HG02759 (cell line): ENCODE results near the gene SGTA.

Experiments
- ATAC-seq: cut with Tn5 transposase; IDR thresholded peaks from one replicate; pipeline ENCODE4 v1.9.1; 2021; ENCODE audit warnings: mild to moderate bottlenecking, moderate library complexity; ENCODE audit not compliant: unreplicated experiment

The SGTA gene

DNA sequence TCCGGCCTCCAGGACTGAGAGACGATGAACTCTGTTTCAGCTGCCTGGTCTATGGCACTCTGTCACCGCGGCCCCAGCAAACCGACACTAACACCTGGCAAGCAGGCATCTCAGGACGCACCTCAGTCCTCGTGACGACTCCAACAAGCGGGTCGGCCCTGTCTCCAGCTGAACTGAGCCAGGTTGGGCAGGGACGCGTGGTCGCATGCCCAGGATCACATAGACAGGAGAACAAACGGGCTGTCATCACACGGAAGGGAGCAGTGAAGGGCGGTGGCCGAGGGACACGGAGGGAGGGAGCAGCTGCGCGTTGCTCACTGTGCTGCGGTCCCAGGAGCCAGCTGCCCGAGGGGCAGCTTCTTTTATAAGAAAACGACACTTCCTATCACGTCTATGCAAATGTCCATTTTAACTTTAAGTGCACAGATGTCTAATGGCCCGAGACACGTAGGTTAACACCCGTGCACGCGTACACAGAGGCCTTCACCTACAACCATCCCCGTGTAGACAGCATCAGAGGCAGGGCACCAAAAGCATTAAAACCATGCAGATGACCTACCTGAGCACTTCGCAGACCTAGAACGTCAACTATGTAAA is 8.9 kb downstream of the SGTA start:
- ATAC-seq: no peak

DNA sequence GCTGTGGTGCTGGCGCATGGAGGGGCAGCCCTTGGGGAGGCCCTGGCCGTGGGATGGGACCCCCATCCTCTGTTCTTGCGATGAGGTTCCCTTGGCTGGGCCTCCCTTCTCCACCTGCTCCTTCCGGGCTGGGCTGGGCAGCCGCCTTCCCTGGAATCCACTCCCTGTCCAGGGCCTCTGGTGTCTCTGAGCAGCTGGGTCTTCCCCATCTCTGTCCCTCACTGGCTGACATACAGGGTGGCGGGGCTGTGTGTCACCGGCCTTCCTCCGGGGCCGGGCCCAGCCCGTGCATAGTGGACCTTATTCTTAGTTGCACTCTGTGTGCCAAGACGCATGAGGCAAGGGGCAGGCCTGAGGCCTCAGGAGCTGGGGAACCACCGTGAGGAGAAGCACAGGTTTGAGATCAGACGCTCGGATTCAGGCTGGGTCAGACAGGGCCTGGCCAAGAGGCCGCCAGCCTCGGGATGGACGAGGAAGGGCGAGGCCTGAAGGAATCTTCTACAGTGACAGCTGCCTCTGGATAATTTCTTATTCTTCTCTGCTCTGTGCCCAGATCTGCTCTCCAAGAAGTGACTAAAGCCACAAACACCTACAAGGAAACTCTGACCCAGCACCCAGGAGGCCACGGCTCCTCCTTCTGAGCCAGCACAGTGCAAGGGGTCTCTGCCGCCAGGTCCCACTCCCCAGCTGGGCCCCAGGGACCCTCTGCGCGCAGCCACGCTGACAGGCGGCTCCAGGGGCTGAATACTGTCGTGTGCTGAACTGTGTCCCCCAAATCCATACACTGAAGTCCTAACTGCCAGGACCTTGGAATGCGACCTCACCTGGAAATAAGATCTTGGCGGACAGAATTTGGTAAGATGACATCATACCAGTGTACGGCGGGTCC is 11.0 kb downstream of the SGTA start:
- ATAC-seq: no peak

DNA sequence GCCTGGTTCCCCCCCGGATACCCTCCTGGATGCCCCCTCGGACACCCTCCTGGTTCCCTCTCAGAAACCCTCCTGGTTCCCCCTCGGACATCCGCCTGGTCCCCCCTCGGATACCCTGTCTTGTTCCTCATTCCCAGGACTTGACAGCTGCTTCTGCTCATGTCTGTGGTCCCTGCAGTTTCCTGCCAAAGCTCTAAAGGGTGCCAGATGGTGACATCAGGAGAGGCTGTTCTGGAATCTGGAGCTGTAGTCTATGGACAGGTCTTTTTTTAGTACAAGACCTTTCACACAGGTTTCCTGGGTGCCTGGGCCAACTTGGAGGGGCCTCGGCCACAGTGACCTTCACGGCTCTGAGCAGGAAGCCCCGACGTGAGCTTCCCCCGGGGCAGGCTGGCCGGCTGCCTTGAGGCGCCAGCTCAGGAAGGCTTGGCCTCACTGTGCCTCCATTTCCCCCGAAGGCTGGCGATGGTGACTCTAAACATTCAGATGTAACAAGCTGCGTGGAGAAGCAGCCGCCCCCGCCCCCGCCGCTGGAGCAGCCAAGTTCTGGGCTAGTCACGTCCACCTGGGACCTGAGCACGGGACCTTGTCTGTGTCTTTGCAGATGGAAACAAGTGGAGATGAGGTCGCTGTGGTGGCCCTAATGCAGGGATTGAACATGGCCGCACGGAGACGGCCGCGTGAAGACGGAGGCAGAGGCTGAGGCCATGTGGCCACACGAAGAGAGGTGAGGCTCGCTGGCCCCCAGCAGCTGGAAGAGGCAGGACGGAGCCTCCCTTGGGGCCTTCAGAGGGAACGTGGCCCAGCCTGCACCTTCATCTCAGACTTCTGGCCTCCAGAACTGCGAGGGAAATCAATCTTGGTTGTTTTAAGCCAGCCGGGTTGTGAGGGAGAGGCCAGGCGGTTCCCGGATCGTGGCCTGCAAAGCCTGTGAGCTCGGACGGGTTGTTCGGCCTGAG is 12.7 kb downstream of the SGTA start:
- ATAC-seq: no peak

DNA sequence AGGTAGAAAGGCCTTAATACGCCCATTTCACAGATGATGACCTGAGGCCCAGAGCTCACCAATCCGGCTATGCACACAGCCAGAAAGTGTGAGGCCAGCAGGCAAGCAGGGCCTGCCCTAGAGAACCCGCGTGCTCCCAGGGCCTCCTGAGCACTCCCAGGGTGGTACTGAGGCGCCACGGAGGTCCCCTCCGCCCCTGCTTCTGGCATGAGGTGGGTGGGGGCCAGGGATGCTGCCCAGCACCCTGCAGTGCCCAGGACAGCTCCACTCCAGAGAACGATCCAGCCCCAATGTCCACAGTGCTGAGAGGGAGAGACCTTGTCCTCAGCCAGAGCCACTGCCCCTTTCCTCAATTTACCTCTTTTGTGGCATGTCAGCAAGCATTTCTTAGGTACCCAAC is 13.9 kb downstream of the SGTA start:
- no peak for ATAC-seq

DNA sequence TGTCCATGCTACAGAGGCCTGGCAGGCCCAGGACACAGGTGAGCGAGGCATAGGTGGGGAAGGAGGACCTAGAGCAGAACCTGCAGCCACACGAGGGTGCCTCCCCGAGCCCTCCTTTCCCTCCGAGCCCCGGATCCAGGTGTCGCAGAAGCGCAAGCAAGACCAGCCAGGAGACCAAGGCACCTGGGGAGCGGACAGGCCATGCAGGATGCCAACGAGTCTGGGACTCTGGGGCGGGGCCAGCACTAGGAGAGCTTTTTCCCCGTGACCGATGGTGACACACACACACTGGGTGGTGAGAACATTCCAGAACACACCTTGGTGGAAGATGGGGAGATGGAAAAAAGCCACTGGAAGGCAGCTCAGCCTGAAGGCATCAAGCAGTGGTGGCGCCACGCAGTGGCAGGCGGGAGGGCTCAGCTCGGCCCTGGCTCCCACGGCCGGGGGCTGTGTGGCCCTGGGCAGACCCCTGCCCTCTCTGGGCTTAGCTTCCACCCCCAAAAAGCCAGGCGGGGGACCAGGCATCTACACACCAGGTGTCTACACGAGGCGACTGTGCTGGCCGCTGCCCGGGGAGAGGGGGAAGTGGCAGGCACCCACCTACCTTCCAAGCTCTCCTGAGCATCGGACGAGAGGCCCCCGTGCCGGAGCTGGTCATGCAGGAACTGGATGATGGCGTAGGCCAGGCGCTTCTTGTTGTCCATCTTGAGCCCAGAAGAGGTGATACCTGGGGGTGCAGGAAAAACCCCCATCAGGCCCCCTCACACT is 14.5 kb downstream of the SGTA start:
- ATAC-seq: no peak

DNA sequence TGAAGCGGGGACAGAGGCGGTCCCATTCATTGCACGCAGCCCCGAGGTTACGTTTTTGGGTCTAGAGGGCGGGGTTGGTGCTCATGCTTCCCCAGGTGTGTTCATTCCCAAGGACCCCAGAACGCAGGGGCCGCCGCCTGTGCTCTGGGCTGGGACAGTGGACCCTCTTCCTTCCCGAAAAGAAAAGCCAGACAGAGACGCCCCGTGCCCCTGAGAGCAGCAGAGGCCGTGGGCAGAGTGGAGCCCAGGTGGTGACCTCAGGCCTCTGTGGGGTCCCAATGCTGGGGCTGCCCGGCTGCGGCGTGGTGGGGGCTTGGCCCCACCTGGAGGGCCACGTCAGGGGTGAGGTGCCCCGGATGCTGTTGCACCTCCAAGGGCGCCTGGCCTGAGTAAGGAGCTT is 15.4 kb downstream of the SGTA start:
- ATAC-seq: no peak

DNA sequence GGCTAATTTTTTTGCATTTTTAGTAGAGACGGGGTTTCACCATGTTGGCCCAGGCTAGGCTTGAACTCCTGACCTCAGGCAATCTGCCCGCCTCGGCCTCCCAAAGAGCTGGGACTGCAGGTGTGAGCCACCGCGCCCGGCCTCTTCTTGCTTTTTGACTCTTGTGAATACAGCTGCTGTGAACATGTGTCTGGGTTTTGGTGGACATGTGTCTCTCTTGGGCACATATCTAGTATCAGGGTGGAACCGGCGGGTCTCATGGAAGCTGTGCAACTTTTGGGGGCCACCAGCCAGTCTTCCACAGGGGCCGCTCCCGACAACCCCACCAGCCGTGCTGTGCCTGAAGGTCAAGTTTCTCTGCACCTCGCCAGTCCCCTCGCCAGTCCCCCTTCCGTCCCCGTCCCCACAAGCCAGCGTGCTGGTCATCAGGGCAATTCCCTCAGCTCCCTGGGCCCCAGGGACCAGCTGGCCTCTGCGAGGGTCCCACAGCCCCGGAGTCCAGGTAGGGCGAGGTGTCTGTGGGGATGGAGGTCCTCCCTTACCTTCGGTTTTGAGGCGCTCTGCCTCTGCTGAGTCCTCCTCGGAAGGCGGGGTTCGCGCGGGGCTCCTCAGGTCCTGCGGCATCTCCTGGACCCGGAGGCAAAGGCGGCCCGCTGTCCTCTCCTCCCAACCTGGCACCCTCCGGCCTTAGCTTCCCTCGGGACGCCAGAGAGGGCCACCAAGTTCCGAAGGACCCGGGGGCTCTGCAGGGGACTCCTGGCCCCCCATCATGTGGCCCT is 16.3 kb downstream of the SGTA start:
- ATAC-seq: no peak

DNA sequence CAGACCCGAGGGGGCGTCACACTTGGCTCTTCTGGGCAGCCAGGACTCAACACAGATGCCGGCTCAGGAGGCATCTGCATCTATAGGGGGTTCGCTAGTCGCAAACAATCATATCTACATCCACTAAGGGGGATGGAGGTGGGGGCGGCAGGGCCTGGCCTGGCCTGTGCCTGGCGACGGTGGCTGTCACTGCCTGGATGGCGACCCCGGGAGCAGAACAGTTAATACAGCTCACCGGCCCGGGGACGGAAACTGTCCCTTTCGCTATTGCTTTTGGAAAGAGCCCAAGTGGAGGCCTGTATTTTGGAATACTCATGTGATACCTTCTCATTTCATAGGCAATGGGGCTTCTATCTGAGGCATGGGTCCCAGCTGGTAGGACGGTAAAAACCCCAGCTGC is 17.7 kb downstream of the SGTA start:
- no peak for ATAC-seq

DNA sequence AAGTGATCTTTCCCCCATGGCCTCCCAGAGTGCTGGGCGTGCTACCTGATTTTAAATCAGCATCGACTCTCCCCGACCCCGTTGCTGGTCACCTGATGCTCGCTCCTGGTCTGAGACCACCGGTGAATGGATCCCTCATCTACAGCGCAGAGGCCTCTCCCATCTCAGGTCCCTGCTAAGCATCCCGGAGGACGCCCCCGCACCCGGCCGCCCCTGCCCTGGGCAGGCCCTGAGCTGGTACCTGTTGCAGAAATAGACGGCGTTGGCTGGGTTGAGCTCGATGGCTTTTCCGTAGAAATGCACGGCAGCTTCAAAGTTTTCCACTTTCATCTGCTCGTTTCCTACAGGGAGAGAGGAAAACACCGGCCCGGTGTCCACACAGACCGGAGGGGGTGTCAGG is 18.1 kb downstream of the SGTA start:
- no peak for ATAC-seq

DNA sequence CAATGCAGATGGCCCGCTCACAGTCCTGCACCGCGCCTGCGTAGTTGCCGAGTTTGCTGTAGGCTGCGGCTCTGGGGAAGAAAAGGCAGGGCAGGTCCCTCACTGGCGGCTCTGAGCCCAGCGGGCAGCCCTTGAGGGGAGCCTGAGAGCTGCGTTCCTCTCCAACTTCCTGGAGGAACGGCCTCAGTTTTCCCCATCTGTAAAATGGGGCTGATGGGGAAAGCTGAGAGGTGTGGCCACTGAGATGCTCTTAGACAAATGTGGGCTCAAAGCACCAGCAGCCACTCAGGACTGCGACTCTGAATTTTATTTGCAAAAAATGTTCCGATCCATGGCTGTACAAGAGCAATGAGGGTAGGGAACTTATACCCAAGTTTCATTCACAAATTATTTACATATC is 19.4 kb downstream of the SGTA start:
- ATAC-seq: no peak

DNA sequence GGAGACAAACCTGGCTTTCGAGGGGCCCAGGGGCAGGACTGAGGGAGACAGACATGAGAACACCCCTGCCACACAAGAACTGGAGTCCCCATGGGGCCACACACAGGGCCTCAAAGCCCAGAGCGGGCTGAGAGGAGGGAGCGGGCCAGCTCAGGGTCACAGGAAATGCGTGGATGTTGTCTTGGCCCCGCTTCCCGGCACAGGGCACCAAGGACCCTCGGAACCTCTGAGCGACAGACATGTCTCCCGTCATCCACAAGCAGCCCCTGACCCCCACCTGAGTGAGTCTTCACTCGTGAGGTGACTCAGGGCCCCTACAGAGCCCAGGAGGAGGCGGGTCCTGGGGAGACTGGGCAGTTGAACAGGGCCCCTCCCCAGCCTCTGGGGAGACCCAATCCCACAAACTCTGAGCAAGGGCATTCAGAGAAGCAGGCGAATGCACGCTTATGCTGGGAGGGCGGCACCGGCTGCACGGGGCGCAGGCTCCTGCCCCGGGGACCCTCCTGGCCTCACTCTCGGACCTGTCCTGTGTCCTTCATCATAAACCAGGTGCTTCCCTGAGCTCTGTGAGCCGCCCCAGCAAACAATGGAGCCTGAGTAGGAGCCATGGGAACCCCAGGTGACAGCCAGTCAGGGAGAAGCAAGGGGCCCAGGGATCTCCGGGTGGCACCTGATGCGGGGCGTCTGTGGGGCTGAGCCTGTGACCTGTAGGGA is 20.1 kb downstream of the SGTA start:
- ATAC-seq: no peak

DNA sequence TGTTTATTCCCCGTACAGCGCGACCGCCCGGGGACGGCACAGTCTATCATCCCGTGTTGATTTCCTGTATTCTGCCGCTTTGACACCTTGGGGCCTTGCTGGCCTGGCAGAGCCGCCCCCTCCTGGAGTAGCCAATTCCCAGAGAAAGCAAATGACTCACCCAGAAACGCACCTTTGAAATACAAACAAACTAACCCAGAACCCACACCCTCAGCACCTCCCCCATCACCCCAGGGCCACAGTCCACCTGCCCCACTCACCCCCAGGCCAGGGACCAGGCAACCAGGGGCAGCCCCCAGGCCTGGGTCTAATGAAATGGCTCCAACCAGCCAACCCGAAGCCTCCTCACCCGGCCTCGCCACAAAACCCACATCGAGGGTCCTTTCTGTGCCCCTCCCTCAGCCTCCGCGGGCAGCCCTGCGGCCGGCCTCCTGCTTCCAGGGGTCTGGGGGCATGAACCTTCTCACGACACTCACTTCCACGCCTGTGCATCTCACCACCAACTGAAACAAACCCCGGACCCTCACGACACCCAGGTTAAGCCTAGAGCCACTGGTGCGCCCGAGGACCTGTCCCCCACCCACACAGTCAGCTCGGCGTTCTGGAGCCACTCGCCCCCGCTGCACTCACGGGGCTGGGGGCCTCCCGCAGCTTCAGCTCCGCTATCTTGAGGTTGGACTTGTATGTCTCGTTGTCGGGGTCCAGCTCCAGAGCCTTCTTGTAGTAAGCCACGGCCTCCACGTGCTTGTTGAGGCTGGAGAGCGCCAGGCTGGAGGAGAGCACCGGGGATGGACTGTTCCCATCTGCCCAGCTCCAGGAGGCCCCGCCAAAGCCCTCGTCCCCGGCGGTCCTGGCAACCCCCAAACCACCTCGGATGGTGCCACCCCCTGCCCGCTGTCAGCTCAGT is 20.9 kb downstream of the SGTA start:
- no peak for ATAC-seq

DNA sequence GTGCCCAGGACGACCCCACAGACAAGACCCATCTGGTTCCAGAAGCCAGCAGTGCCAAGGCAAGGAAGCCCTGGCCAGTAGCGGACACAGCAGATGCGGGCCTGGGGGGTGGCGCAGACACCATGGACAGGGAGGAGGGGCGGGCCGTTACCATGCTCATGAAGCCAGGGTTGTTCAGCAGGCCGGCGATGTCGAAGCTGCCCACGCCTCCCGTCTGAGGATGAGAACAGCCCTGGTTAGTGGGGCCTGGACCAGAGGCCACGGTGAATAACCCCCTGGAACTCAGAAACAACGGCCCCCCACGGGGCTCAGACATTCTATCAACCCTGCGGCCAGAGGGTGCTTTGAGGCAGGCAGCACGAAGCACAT is 21.8 kb downstream of the SGTA start:
- no peak for ATAC-seq

DNA sequence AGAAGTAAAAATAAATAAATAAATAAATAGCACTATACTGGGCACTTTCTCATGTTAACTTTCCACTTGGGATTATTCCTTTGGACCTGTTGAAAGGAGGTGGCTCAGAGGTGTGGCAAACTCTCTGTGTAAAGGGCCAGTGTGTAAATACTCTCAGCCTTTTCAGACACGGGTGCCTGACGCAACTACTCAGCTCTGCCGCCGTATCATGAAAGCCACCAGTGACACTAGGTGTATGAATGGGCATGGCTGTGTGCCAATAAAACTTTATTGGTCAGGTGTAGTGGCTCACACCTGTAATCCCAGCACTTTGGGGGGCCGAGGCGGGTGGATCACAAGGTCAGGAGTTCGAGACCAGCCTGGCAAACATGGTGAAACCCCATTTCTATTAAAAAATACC is 23.1 kb downstream of the SGTA start:
- no peak for ATAC-seq

DNA sequence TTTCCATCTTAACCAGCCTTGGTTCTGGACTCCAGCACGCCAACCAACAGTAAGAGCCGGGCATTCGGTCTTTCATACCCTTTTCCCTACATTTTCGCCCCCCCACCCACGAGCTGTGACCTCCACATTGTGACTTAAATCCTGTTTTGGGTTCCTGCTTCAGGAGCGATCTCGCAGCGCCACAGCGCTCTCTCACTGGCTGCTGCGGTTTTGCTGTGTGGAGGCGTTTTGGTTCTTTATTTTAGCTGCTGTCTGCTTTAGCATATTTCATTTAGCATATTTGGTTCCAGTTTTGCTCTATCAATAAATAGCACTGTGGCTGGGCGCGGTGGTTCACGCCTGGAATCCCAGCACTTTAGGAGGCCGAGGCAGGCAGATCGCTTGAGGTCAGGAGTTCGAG is 23.7 kb downstream of the SGTA start:
- ATAC-seq: no peak

DNA sequence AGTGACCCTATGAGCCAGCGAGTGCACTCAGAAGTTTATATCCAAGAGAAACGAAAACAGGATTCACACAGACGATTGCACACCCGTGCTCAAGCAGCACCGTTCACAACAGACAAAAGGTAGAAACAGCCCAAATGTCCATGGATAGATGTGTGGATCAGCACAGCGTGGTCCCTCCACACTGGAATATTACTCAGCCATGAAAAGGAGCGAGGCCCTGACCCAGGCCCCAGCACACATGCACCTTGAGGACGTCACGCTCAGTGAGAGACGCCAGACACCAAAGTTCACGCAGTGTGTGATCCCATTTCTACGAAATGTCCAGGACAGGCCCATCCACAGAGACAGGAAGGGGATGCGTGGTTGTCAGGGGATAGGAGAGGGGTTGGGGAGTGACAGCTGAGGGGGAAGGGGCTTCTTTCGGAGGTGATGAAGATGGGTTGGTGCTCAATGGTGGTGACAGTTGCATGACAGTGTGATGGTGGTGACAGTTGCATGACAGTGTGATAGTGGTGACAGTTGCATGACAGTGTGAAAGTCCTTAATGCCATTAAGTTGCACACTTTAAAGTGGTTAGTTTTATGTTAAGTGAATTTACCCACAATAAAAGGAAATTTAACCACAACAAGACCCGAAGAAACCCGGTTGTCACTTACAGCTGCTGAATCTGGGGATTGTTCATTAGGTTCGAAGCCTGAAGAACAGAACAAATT is 24.3 kb downstream of the SGTA start:
- no peak for ATAC-seq

DNA sequence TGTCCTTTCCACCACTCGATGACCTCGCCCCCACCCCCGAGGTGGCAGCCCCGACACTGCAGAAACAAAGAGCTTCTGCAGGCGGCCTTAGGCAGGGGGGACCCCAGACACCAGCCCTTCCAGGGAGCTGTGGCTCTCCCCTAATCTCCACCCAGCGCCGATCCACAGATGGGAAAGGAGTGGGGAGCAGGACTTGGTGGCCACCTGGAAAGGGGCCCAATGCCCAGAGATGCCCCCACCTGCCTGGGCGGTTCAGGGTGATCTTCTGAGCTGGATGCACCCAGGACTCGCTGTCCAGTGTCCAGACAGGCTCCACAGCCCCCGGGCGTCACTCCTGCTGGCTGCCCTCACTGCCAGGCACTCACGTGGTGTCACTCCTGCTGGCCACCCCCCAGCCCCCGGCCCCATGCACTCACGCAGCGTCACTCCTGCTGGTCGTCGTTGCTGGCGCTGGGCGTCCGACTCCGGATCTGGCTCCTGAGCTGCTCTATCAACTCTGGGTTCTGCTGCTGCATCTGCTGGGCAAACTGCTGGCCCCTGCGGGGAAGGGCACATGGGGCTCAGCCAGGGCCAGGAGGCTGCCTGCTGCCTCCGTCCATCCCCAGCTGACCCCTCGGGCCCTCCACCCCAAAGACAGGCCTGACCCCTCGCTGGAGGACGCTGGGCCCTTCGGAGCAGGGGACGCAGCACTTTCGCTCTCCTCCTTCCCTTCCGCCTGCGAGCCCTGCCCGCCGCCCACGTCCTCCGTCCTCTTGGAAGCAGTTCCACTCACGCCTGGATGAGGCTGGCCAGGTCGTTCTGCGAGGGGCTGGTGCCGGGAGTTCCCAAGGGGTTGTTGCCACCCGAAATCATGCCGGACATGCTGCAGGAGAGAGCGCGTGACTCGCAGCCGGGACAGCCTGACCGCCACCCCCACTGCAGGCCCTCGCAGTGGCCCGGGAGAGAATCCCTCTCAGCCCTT is 25.9 kb downstream of the SGTA start:
- ATAC-seq: no peak
